H9 (cell line): Measurements from ENCODE around the gene ZNF747. TPM values are rescaled to one million over a fixed set of nuclear protein-coding genes. Genes with fewer than 3 reads are reported as not detected.
"Not testable (repeated sequence)": the region's sequence is repeated elsewhere in the genome, so short reads cannot be mapped to it uniquely, and the experiment has no call there.

Source experiments
- DNase-seq: peaks from one replicate; pipeline ENCODE4 v3.0.0-alpha.2; 2017
- H2AFZ ChIP-seq: one replicate; pipeline ENCODE4 v1.6.1; 2013; ENCODE audit warnings: mild to moderate bottlenecking, low read length, control low read depth, moderate library complexity
- H2AK5ac ChIP-seq: 2 replicates; pipeline ENCODE4 v1.6.1; 2013; ENCODE audit warnings: low read length, control low read depth, mixed read lengths; ENCODE audit not compliant: insufficient read length
- H2BK120ac ChIP-seq: one replicate; pipeline ENCODE4 v1.6.1; 2013; ENCODE audit warnings: low read depth, mild to moderate bottlenecking, low read length, control low read depth, inconsistent platforms; ENCODE audit not compliant: poor library complexity, severe bottlenecking
- H2BK12ac ChIP-seq: 2 replicates; pipeline ENCODE4 v1.6.1; 2013; ENCODE audit warnings: low read length, control low read depth, mixed read lengths, low read depth; ENCODE audit not compliant: insufficient read length
- H2BK15ac ChIP-seq: 2 replicates; pipeline ENCODE4 v1.6.1; 2013; ENCODE audit warnings: low read depth, low read length, control low read depth
- H2BK20ac ChIP-seq: one replicate; pipeline ENCODE4 v1.6.1; 2013; ENCODE audit warnings: low read depth, mild to moderate bottlenecking, low read length, control low read depth, inconsistent platforms; ENCODE audit not compliant: poor library complexity, severe bottlenecking
- H2BK5ac ChIP-seq: 2 replicates; pipeline ENCODE4 v1.6.1; 2013; ENCODE audit warnings: low read length, control low read depth, mixed read lengths; ENCODE audit not compliant: insufficient read length
- H3K14ac ChIP-seq: 2 replicates; pipeline ENCODE4 v1.6.1; 2013; ENCODE audit warnings: low read length, control low read depth; ENCODE audit not compliant: insufficient read depth
- H3K18ac ChIP-seq: 2 replicates; pipeline ENCODE4 v1.6.1; 2013; ENCODE audit warnings: low read depth, mild to moderate bottlenecking, mixed read lengths, low read length, control low read depth; ENCODE audit not compliant: insufficient read length
- H3K23ac ChIP-seq: 2 replicates; pipeline ENCODE4 v1.6.1; 2013; ENCODE audit warnings: low read length, control low read depth, mixed read lengths, low read depth; ENCODE audit not compliant: insufficient read length
- H3K23me2 ChIP-seq: 2 replicates; pipeline ENCODE4 v1.6.1; 2013; ENCODE audit warnings: low read depth, mild to moderate bottlenecking, mixed read lengths, low read length, control low read depth; ENCODE audit not compliant: insufficient read length, poor library complexity, severe bottlenecking
- H3K27ac ChIP-seq: 2 replicates; pipeline ENCODE4 v1.5.1; 2013; ENCODE audit warnings: low read length, control low read depth, mixed read lengths, low read depth; ENCODE audit not compliant: insufficient read length
- H3K27me3 ChIP-seq: 2 replicates; pipeline ENCODE4 v1.6.1; 2013; ENCODE audit warnings: low read length, control low read depth, inconsistent platforms; ENCODE audit not compliant: insufficient read depth
- H3K4ac ChIP-seq: 2 replicates; pipeline ENCODE4 v1.6.1; 2013; ENCODE audit warnings: low read depth, mild to moderate bottlenecking, control low read depth, inconsistent platforms, low read length, moderate library complexity
- H3K4me1 ChIP-seq: 2 replicates; pipeline ENCODE4 v1.6.1; 2013; ENCODE audit warnings: low read length, control low read depth, inconsistent platforms; ENCODE audit not compliant: insufficient read depth
- H3K4me2 ChIP-seq: 2 replicates; pipeline ENCODE4 v1.6.1; 2013; ENCODE audit warnings: low read length, control low read depth, mixed read lengths; ENCODE audit not compliant: insufficient read length, insufficient read depth
- H3K56ac ChIP-seq: 2 replicates; pipeline ENCODE4 v1.6.1; 2013; ENCODE audit warnings: low read depth, mild to moderate bottlenecking, mixed read lengths, low read length, control low read depth; ENCODE audit not compliant: insufficient read length
- H3K79me1 ChIP-seq: 2 replicates; pipeline ENCODE4 v1.6.1; 2013; ENCODE audit warnings: low read depth, mild to moderate bottlenecking, moderate library complexity, low read length, control low read depth, inconsistent platforms; ENCODE audit not compliant: insufficient read depth, poor library complexity, severe bottlenecking
- H3K79me2 ChIP-seq: 2 replicates; pipeline ENCODE4 v1.6.1; 2013; ENCODE audit warnings: low read length, control low read depth, inconsistent platforms; ENCODE audit not compliant: insufficient read depth
- H3K9ac ChIP-seq: 2 replicates; pipeline ENCODE4 v1.6.1; 2013; ENCODE audit warnings: low read length, control low read depth, mixed read lengths; ENCODE audit not compliant: insufficient read length; ENCODE audit errors: extremely low read depth
- H3K9me3 ChIP-seq: one replicate; pipeline ENCODE4 v1.6.1; 2013; ENCODE audit warnings: low read depth, low read length, inconsistent platforms; ENCODE audit not compliant: control insufficient read depth
- H3T11ph ChIP-seq: one replicate; pipeline ENCODE4 v1.6.1; 2013; ENCODE audit warnings: mild to moderate bottlenecking, low read length, control low read depth, inconsistent platforms
- H4K20me1 ChIP-seq: one replicate; pipeline ENCODE4 v1.6.1; 2013; ENCODE audit not compliant: control insufficient read depth, insufficient read length, insufficient read depth
- H4K5ac ChIP-seq: 2 replicates; pipeline ENCODE4 v1.6.1; 2013; ENCODE audit warnings: low read depth, mild to moderate bottlenecking, mixed read lengths, low read length, control low read depth; ENCODE audit not compliant: insufficient read length
- H4K8ac ChIP-seq: replicated peaks from 2 replicates; pipeline ENCODE4 v1.6.1; 2013; ENCODE audit warnings: low read length, control low read depth, mixed read lengths, low read depth; ENCODE audit not compliant: insufficient read length
- H4K91ac ChIP-seq: 2 replicates; pipeline ENCODE4 v1.6.1; 2013; ENCODE audit warnings: low read depth, mild to moderate bottlenecking, moderate library complexity, mixed read lengths, low read length, control low read depth; ENCODE audit not compliant: insufficient read length
- H3K27ac Mint-ChIP-seq, 3 experiments: 2 replicates in 2 of 3; 3 replicates in 1 of 3; pipeline ENCODE4 v1.8.0; 2020 to 2021; ENCODE audit warnings: mixed read lengths in 3 of 3, mild to moderate bottlenecking in 1 of 3, moderate library complexity in 1 of 3
- H3K27me3 Mint-ChIP-seq: 2 replicates; pipeline ENCODE4 v1.8.0; 2021; ENCODE audit warnings: low read depth, mild to moderate bottlenecking, moderate library complexity, mixed read lengths
- H3K36me3 Mint-ChIP-seq, 3 experiments: 2 replicates in 2 of 3; 3 replicates in 1 of 3; pipeline ENCODE4 v1.8.0; 2020 to 2021; ENCODE audit warnings: low read depth in 3 of 3, mixed read lengths in 3 of 3; ENCODE audit not compliant: insufficient read depth in 1 of 3
- H3K4me1 Mint-ChIP-seq, 2 experiments: 2 replicates each; pipeline ENCODE4 v1.8.0; 2020; ENCODE audit warnings: mixed read lengths in 2 of 2
- H3K4me3 Mint-ChIP-seq, 2 experiments: 2 replicates in 1 of 2; 3 replicates in 1 of 2; pipeline ENCODE4 v1.8.0; 2020 to 2021; ENCODE audit warnings: mild to moderate bottlenecking in 2 of 2, mixed read lengths in 2 of 2, moderate library complexity in 1 of 2
- H3K9me3 Mint-ChIP-seq, 2 experiments: 2 replicates in 1 of 2; 3 replicates in 1 of 2; pipeline ENCODE4 v1.8.0; 2020; ENCODE audit warnings: mild to moderate bottlenecking in 2 of 2, mixed read lengths in 2 of 2, moderate library complexity in 1 of 2
- WGBS: extraction: QIAGEN DNeasy Blood & Tissue Kit; methylation state at CpG from one replicate; pipeline ENCODE4 v1.1.7; 2013; ENCODE audit warnings: missing lambda C conversion rate, low lambda C conversion rate, mixed read lengths; ENCODE audit not compliant: insufficient read length; ENCODE audit errors: extremely low coverage; 5-methylcytosine and 5-hydroxymethylcytosine counted together
- total RNA-seq: library from RNA; stranded (reverse); gene quantifications from 2 replicates; pipeline ENCODE4 v1.2.1, GENCODE V29; 2021

ZNF747 gene
- total RNA-seq, 1 experiment from 2014 or later, result 18.4 TPM

DNA sequence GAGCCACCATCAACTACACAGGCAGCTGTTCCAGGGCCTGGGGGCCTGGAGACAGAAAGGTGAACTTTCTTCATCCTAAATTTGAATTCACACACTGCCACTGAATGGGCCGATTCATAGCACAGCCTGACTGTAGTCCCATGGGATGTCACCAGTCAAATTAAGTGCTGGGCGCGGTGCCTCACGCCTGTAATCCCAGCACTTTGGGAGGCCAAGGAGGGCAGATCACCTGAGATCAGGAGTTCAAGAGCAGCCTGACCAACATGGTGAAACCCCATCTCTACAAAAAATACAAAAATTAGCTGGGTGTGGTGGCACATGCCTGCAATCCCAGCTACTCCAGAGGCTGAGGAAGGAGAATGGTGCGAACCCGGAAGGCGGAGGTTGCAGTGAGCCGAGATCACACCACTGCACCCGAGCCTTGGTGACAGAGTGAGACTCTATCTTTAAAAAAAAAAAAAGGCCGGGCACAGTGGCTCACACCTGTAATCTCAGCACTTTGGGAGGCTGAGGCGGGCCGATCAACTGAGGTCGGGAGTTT is 5.4 kb upstream of the ZNF747 start:
- not testable (repeated sequence) for H2AK5ac ChIP-seq, H3K9ac ChIP-seq, H3K79me2 ChIP-seq, H2BK120ac ChIP-seq, H3K9me3 ChIP-seq, H4K91ac ChIP-seq, H3K14ac ChIP-seq, DNase-seq, H4K8ac ChIP-seq, H3K4ac ChIP-seq, H3K4me2 ChIP-seq, H2BK5ac ChIP-seq, H3K4me1 ChIP-seq, H3K27ac ChIP-seq, H3K56ac ChIP-seq, H2BK15ac ChIP-seq, H4K20me1 ChIP-seq, H2BK12ac ChIP-seq, H3K27me3 Mint-ChIP-seq, H3K18ac ChIP-seq, H4K5ac ChIP-seq, H3K79me1 ChIP-seq, H3K27me3 ChIP-seq, H3T11ph ChIP-seq, H2BK20ac ChIP-seq, H2AFZ ChIP-seq, H3K23ac ChIP-seq, H3K9me3 Mint-ChIP-seq
- WGBS, result no CpG with 5 or more reads among the region's 13 CpGs
- peaks cover 17 to 20% of the 10 kb centered on the region in 2 experiments for H3K4me1 Mint-ChIP-seq
- H3K4me3 Mint-ChIP-seq, result 0 out of 5 replicates have a peak overlapping the region, but pooled peaks of 1 of the 2 experiments have one; percentile 7
- H3K27ac Mint-ChIP-seq, result peak overlapping the region in 1 of 3 experiments; percentile 56; a peak in 2 of 7 replicates
- H3K23me2 ChIP-seq, result peaks cover 11% of the 10 kb centered on the region
- peaks cover 3 to 13% (median 6%) of the 10 kb centered on the region in 3 experiments; a peak in 6 of 7 replicates for H3K36me3 Mint-ChIP-seq
